OCI-LY7 (cell line): ENCODE measurements around the gene NCF4.

Experiments
- EZH2phosphoT487 ChIP-seq: fragments of 200-600 bp; sonication (generic); IDR thresholded peaks from 2 replicates; pipeline ENCODE4 v1.6.1; 2018; ENCODE audit warnings: low read depth, borderline replicate concordance, mild to moderate bottlenecking, mixed run types, antibody characterized with exemption, low read length, moderate library complexity, mixed read lengths
- TF ChIP-seq, protein P1 (sequence below): fragments of 200-600 bp; sonication (generic); conservative IDR thresholded peaks from 2 replicates; pipeline ENCODE4 v1.5.1; 2014; ENCODE audit warnings: mild to moderate bottlenecking, antibody characterized with exemption, low read length, moderate library complexity, mixed read lengths

DNA sequence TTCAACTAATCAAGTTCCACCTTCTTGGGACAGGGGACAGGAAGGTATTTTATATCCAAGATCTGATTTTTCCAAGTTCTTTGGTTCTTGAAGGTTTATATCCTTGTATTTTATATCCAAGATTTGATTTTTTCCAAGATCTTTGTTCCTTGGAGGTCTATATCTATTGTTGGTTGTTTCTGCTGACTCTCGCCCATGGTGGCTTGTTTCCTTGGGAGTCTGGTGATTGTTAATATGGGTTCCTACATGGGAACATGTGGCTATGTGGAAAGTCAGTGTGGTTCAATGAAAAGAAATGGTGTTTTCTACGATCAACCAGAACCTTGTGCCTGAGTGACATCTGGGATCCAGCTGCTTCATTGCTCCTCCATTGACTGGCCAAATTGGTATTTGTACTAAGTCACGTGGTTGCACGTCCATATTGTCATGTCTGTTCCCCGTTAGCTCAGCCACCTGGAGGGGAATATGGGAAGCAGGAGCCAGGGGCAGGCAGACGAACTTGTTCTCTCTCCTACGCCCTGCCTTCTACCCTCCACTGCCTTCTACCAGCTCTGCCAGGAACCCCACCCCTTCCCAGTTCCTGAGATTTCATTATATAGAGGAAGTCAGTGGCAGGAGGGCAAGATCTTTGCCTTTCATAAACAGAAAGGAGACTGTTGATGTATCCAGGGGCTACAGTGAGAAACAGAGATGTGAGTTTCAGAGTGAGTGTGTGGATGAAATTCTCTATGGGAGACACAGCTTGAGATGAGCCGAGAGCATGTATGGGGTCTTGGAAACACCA, 41.5 kb downstream of the NCF4 start:
- TF ChIP-seq, protein P1, sequence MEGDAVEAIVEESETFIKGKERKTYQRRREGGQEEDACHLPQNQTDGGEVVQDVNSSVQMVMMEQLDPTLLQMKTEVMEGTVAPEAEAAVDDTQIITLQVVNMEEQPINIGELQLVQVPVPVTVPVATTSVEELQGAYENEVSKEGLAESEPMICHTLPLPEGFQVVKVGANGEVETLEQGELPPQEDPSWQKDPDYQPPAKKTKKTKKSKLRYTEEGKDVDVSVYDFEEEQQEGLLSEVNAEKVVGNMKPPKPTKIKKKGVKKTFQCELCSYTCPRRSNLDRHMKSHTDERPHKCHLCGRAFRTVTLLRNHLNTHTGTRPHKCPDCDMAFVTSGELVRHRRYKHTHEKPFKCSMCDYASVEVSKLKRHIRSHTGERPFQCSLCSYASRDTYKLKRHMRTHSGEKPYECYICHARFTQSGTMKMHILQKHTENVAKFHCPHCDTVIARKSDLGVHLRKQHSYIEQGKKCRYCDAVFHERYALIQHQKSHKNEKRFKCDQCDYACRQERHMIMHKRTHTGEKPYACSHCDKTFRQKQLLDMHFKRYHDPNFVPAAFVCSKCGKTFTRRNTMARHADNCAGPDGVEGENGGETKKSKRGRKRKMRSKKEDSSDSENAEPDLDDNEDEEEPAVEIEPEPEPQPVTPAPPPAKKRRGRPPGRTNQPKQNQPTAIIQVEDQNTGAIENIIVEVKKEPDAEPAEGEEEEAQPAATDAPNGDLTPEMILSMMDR = no peak
- TF ChIP-seq EZH2phosphoT487 = no peak
